Mesenchymal stem cell (in vitro differentiated cells and primary cell): ENCODE measurements around the gene SLC1A7.
A peak's percentile ranks its signal among the peaks of the same experiment; 100 is the strongest.

Experiments
- DNase-seq: peaks from one replicate; pipeline ENCODE4 v3.0.0-alpha.2; 2013
- H2AFZ ChIP-seq: one replicate; pipeline ENCODE4 v1.6.1; 2013; ENCODE audit warnings: low read depth, mild to moderate bottlenecking, control low read depth, inconsistent platforms, low read length, moderate library complexity
- H2AK5ac ChIP-seq: 2 replicates; pipeline ENCODE4 v1.6.1; 2013; ENCODE audit warnings: low read length, moderate library complexity, mild to moderate bottlenecking, inconsistent platforms; ENCODE audit not compliant: severe bottlenecking
- H2BK120ac ChIP-seq: one replicate; pipeline ENCODE4 v1.6.1; 2013; ENCODE audit warnings: low read depth, mild to moderate bottlenecking, inconsistent platforms, low read length, moderate library complexity
- H2BK12ac ChIP-seq, 2 experiments: one replicate each; pipeline ENCODE4 v1.6.1; 2013; ENCODE audit warnings: inconsistent platforms in 2 of 2, low read length in 2 of 2, mild to moderate bottlenecking in 2 of 2, moderate library complexity in 2 of 2, control low read depth in 1 of 2
- H2BK15ac ChIP-seq: one replicate; pipeline ENCODE4 v1.6.1; 2013; ENCODE audit warnings: mild to moderate bottlenecking, low read depth, inconsistent platforms; ENCODE audit not compliant: poor library complexity, severe bottlenecking
- H2BK5ac ChIP-seq: 2 replicates; pipeline ENCODE4 v1.6.1; 2013; ENCODE audit warnings: low read depth, mild to moderate bottlenecking, low read length, control low read depth, inconsistent platforms; ENCODE audit not compliant: poor library complexity, severe bottlenecking
- H3K14ac ChIP-seq, 2 experiments: one replicate each; pipeline ENCODE4 v1.6.1; 2013; ENCODE audit warnings: inconsistent platforms in 2 of 2, low read length in 2 of 2, control low read depth in 1 of 2, mild to moderate bottlenecking in 1 of 2, moderate library complexity in 1 of 2
- H3K18ac ChIP-seq, 2 experiments: one replicate each; pipeline ENCODE4 v1.6.1; 2013; ENCODE audit warnings: inconsistent platforms in 2 of 2, low read length in 2 of 2, control low read depth in 1 of 2, low read depth in 1 of 2, mild to moderate bottlenecking in 1 of 2
- H3K23ac ChIP-seq, 2 experiments: one replicate each; pipeline ENCODE4 v1.6.1; 2013; ENCODE audit warnings: inconsistent platforms in 2 of 2, low read length in 2 of 2, mild to moderate bottlenecking in 2 of 2, moderate library complexity in 2 of 2, control low read depth in 1 of 2
- H3K27ac ChIP-seq: 2 replicates; pipeline ENCODE4 v1.5.1; 2013; ENCODE audit warnings: mild to moderate bottlenecking, moderate library complexity, low read length, control low read depth, inconsistent platforms; ENCODE audit not compliant: poor library complexity, severe bottlenecking
- H3K27me3 ChIP-seq, 2 experiments: 2 replicates each; pipeline versions ENCODE4 v1.6.1 to v1.7.0; 2013; ENCODE audit warnings: low read length in 2 of 2, mild to moderate bottlenecking in 2 of 2, moderate library complexity in 2 of 2, control low read depth in 1 of 2, inconsistent platforms in 1 of 2; ENCODE audit not compliant: control insufficient read depth in 1 of 2, insufficient read depth in 1 of 2
- H3K36me3 ChIP-seq, 2 experiments: 2 replicates each; pipeline versions ENCODE4 v1.6.1 to v1.7.0; 2013; ENCODE audit warnings: low read length in 2 of 2, control low read depth in 1 of 2, inconsistent platforms in 1 of 2, low read depth in 1 of 2, mild to moderate bottlenecking in 1 of 2; ENCODE audit not compliant: insufficient read depth in 2 of 2, control insufficient read depth in 1 of 2
- H3K4ac ChIP-seq, 2 experiments: one replicate each; pipeline ENCODE4 v1.6.1; 2013; ENCODE audit warnings: inconsistent platforms in 2 of 2, low read length in 2 of 2, mild to moderate bottlenecking in 2 of 2, moderate library complexity in 2 of 2, control low read depth in 1 of 2, low read depth in 1 of 2
- H3K4me1 ChIP-seq: 2 replicates; pipeline ENCODE4 v1.6.1; 2013; ENCODE audit warnings: low read depth, low read length, control low read depth; ENCODE audit not compliant: control insufficient read depth, insufficient read depth
- H3K4me2 ChIP-seq: 2 replicates; pipeline ENCODE4 v1.6.1; 2013; ENCODE audit warnings: low read length, mild to moderate bottlenecking, inconsistent platforms; ENCODE audit not compliant: poor library complexity, severe bottlenecking
- H3K4me3 ChIP-seq, 2 experiments: 2 replicates each; pipeline versions ENCODE4 v1.5.1 to v1.7.0; 2013; ENCODE audit warnings: low read length in 2 of 2, mild to moderate bottlenecking in 2 of 2, control low read depth in 1 of 2, low read depth in 1 of 2; ENCODE audit not compliant: insufficient read depth in 1 of 2
- H3K79me1 ChIP-seq: replicated peaks from 2 replicates; pipeline ENCODE4 v1.6.1; 2013; ENCODE audit warnings: mild to moderate bottlenecking, control low read depth, low read length, inconsistent platforms; ENCODE audit not compliant: poor library complexity, severe bottlenecking
- H3K9ac ChIP-seq: 2 replicates; pipeline ENCODE4 v1.7.0; 2013; ENCODE audit warnings: mild to moderate bottlenecking, low read length, moderate library complexity
- H3K9me3 ChIP-seq: 2 replicates; pipeline ENCODE4 v1.7.0; 2013; ENCODE audit warnings: mild to moderate bottlenecking, low read length; ENCODE audit not compliant: control insufficient read depth
- H4K8ac ChIP-seq: one replicate; pipeline ENCODE4 v1.6.1; 2013; ENCODE audit warnings: inconsistent platforms, mild to moderate bottlenecking, low read length, moderate library complexity
- H4K91ac ChIP-seq: one replicate; pipeline ENCODE4 v1.6.1; 2013; ENCODE audit warnings: mild to moderate bottlenecking, low read length, inconsistent platforms
- WGBS: methylation state at CpG from one replicate; pipeline ENCODE4 v1.1.7; 2013; ENCODE audit warnings: mixed read lengths; 5-methylcytosine and 5-hydroxymethylcytosine counted together

Gene SLC1A7

GRCh38 chr1:53166912-53167311, 24.5 kb upstream of the SLC1A7 start:
- no peak for DNase-seq
- Histone ChIP-seq H3K18ac (no peak overlapping the region), H4K8ac (no peak overlapping the region), H3K79me1 (no peaks in the 10 kb centered on the region), H3K9ac (no peak overlapping the region), H3K4ac (peak overlapping the region in 1 of 2 experiments; percentile 16), H3K27ac (no peak overlapping the region), H2BK120ac (no peak overlapping the region), H2BK15ac (no peak overlapping the region), H3K4me1 (peaks cover 4% of the 10 kb centered on the region), H2AK5ac (no peak overlapping the region), H2BK5ac (no peak overlapping the region), H4K91ac (no peak overlapping the region), H2AFZ (no peak overlapping the region), H3K27me3 (no peaks in the 10 kb centered on the region), H3K36me3 (peaks cover 0 to 3% of the 10 kb centered on the region in 2 experiments), H3K23ac (no peak overlapping the region), H3K14ac (no peak overlapping the region), H3K4me3 (no peak overlapping the region), H3K4me2 (no peak overlapping the region), H3K9me3 (no peaks in the 10 kb centered on the region), H2BK12ac (peak overlapping the region in 1 of 2 experiments; percentile 29)
- 93% methylated on average over 8 of the region's 8 CpGs for WGBS

- H3K4me1 ChIP-seq = peaks cover 4% of the 10 kb centered on the region
- no peak overlapping the region for H2BK12ac ChIP-seq
- WGBS = 79% methylated on average over 5 of the region's 6 CpGs
- no peak overlapping the region for H2AFZ ChIP-seq
- H3K36me3 ChIP-seq = peaks cover 0 to 3% of the 10 kb centered on the region in 2 experiments
- H3K4me3 ChIP-seq = no peak overlapping the region
- H3K9ac ChIP-seq = no peak overlapping the region
- no peaks in the 10 kb centered on the region for H3K79me1 ChIP-seq
- no peak overlapping the region for H4K91ac ChIP-seq
- H3K18ac ChIP-seq = no peak overlapping the region
- H3K23ac ChIP-seq = no peak overlapping the region
- H3K4me2 ChIP-seq = no peak overlapping the region
- no peak for DNase-seq
- H2AK5ac ChIP-seq = no peak overlapping the region
- no peaks in the 10 kb centered on the region for H3K9me3 ChIP-seq
- no peak overlapping the region for H3K4ac ChIP-seq
- no peaks in the 10 kb centered on the region for H3K27me3 ChIP-seq
- no peak overlapping the region for H3K14ac ChIP-seq
- H3K27ac ChIP-seq = no peak overlapping the region
- H2BK120ac ChIP-seq = no peak overlapping the region
- no peak overlapping the region for H4K8ac ChIP-seq
- no peak overlapping the region for H2BK15ac ChIP-seq
- no peak overlapping the region for H2BK5ac ChIP-seq
Measured at GRCh38 chr1:53166366-53166765, 23.9 kb upstream of the SLC1A7 start.

- H2BK120ac ChIP-seq = no peak overlapping the region
- H4K91ac ChIP-seq = no peak overlapping the region
- H3K9ac ChIP-seq = peak overlapping the region; percentile 33
- no peak for DNase-seq
- H3K4ac ChIP-seq = no peak overlapping the region
- no peak overlapping the region for H3K18ac ChIP-seq
- 87% methylated on average over 5 of the region's 5 CpGs for WGBS
- H3K36me3 ChIP-seq = peaks cover 0 to 3% of the 10 kb centered on the region in 2 experiments
- H3K23ac ChIP-seq = no peak overlapping the region
- H2AK5ac ChIP-seq = no peak overlapping the region
- H2BK5ac ChIP-seq = no peak overlapping the region
- peak overlapping the region in 1 of 2 experiments; percentile 45 for H2BK12ac ChIP-seq
- no peak overlapping the region for H3K27ac ChIP-seq
- H3K9me3 ChIP-seq = no peaks in the 10 kb centered on the region
- H3K4me3 ChIP-seq = no peak overlapping the region
- no peak overlapping the region for H2BK15ac ChIP-seq
- no peak overlapping the region for H4K8ac ChIP-seq
- H3K27me3 ChIP-seq = no peaks in the 10 kb centered on the region
- H3K4me2 ChIP-seq = no peak overlapping the region
- peaks cover 6% of the 10 kb centered on the region for H3K4me1 ChIP-seq
- H2AFZ ChIP-seq = no peak overlapping the region
- H3K14ac ChIP-seq = no peak overlapping the region
- no peaks in the 10 kb centered on the region for H3K79me1 ChIP-seq
Measured at GRCh38 chr1:53165408-53165961, 23.0 kb upstream of the SLC1A7 start.

GRCh38 chr1:53163291-53163768, 20.9 kb upstream of the SLC1A7 start:
- Histone ChIP-seq H3K9ac (no peak overlapping the region), H3K23ac (no peak overlapping the region), H3K4me2 (no peak overlapping the region), H4K8ac (peak overlapping the region; percentile 71), H3K4ac (no peak overlapping the region), H2AFZ (no peak overlapping the region), H3K14ac (no peak overlapping the region), H3K79me1 (no peaks in the 10 kb centered on the region), H3K18ac (peak overlapping the region in 1 of 2 experiments; percentile 59), H3K4me1 (peaks cover 6% of the 10 kb centered on the region), H3K4me3 (no peak overlapping the region), H3K9me3 (no peaks in the 10 kb centered on the region), H2BK12ac (no peak overlapping the region), H3K27me3 (no peaks in the 10 kb centered on the region), H2AK5ac (no peak overlapping the region), H3K36me3 (peaks cover 0 to 3% of the 10 kb centered on the region in 2 experiments), H2BK120ac (no peak overlapping the region), H2BK5ac (no peak overlapping the region), H2BK15ac (no peak overlapping the region), H4K91ac (peak overlapping the region; percentile 56), H3K27ac (no peak overlapping the region)
- 71% methylated on average over 9 of the region's 10 CpGs for WGBS
- no peak for DNase-seq
